NCI-H526 (cell line): ENCODE measurements around the gene ATP11B.

ENCODE experiments used
- DNase-seq, 2 experiments: peaks; one replicate each; lab custom pipeline; 2025; lab: John Stamatoyannopoulos, UW

Gene ATP11B

GRCh38 chr3:182949688-182950087, 156.4 kb downstream of the ATP11B start:
- DNase-seq, result no peak

DNA sequence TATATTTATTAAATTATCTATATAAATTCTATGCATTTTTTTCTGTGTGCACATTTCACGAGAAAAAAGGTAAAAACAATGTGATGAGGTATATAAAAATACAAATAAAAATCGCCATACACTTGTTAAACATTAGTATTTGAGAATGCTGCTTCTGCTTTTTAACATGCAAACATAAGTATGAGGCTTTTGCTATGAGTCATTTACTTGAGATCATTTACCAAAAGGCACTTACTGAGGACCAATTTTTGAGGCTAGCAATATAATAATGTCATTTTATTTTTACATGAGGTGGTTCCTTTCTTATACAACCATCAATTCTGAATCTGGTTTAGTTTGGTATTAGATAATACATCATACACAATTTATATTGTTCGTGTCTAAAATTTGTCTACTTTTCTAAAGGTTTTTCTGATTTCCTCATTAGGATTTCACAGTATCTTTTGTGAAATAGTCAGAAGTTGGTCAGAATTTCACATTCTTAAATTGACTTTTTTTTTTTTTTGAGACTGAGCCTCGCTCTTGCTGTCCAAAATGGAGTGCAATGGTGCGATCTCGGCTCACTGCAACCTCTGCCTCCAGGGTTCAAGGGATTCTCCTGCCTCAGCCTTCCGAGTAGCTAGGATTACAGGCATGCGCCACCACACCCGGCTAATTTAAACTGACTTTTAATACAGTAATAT, 161.4 kb downstream of the ATP11B start:
- no peak for DNase-seq

- no peak for DNase-seq
These were observed 163.9 kb downstream of the ATP11B start for GRCh38 chr3:182957226-182957625.

DNA sequence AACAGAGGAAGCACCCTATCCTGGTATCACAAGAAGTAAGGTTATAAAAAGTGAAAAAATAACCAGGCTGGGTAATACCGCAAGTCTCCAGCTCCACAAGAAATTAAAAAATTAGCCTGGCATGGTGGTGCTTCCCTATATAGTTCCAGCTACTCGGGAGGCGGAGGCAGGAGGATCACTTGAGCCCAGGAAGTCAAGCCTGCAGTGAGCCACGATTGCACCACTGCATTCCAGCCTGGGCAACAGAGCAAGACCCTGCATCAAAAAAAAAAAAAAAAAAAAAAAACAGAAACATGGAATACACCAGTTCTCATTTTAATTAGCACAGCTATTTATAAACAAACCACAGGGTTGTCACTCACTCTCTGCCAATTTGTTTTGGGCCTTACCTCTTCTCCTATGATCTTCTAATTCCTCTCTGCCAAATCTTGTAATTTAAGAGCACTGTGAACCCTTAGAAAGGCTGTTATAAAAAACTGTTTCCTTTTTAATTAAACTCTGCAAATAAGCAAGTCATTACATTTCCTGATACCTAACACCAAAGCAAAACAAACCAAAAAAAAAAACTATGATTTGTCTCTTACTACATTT, 164.5 kb downstream of the ATP11B start:
- DNase-seq, result no peak

GRCh38 chr3:182959474-182960350, 166.4 kb downstream of the ATP11B start:
- DNase-seq, result no peak

DNA sequence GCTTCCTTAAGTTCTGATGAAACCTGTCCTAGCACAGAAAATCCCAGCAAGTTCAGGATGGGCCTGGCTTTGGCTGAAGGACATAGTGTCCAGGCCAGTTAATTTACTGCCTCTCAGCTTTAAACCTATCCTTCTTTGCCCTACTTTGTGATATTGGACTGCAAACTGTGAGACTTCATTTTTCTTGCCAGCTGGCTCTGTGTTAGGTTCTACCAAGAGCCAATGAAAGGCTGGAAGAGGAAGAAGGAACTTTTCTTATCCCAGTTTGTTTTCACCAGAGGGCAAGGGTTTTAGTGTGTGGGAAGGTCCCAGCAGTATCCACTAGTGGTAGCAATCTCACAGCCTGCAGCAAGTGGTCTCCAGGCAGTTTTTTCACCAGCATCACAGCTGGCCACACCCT, 168.9 kb downstream of the ATP11B start:
- DNase-seq, result no peak

DNA sequence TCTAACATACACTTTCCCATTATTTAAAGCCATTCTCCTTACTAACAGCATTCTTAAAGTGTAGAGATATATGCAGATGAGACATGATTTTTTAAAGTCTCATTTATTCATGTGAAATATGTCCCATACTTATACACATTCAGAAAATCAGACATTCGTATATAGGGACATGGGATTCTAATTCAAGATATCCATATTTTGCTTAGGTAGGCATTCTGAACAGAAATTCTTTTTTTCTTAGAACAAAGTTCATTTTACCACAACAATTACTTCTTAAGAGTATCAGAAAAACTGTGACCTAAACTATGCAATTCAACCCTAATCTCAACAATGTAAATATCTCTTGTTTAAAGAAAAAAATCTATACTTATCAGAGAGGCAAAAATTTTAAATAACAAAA, 170.9 kb downstream of the ATP11B start:
- no peak for DNase-seq

DNA sequence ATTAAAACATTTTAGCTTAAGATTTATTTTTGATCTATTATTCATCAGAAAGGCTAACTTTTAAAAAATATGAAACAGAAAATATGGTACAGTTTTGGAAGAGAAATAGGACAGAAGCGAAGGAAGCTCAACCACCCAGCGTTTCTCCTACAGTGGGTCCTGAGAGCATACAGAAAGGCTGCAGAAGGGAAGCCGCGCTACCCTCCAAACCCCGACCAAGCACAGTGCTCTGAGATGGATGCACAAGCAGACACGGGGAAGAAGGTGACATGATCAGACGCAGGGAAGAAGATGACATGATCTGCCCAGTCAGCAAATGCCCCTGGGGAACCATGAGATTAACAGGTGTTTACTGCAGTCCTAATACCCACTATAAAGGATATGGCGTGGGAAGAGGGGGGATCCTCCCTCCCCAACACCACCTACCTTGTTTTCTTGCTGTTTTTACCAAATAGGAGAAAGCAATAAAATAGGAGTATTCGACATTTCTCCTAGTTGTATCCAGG, 172.6 kb downstream of the ATP11B start:
- DNase-seq, result no peak

- no peak for DNase-seq
These were observed 174.2 kb downstream of the ATP11B start for GRCh38 chr3:182967218-182968204.

DNA sequence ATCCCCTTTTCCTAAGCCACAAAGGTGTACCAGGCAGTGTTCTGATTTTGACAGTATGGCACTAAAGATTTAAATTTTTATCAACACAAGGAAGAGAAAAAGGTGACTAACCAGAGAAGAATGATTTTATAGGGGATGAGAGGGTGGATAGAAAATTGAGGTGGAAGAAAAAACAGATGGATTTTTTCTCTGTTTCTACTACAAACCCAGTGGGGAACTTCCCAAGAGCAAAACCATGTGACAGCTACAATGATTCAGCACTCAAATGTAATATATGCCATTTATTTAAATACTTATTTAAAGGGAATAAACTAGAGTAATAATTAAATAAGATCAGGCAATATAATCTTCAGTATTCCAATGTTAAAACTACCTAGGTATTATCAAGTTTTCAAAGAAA, 176.0 kb downstream of the ATP11B start:
- DNase-seq, result no peak

DNA sequence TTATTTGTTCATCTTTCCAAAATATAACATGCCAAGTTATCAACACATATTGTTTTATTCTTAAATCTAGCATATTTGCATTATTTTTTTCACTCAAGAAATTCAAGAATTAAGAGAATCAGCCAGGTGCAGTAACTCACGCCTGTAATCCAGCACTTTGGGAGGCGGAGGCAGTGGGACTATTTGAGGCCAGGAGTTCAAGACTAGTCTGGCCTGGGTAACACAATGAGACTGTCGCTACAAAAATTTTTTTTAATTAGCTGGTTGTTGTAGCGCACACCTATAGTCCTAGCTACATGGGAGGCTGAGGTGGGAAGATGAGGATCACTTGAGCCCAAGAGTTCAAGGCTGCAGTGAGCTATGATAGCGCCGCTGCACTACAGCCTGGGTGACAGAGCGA, 176.5 kb downstream of the ATP11B start:
- no peak for DNase-seq

DNA sequence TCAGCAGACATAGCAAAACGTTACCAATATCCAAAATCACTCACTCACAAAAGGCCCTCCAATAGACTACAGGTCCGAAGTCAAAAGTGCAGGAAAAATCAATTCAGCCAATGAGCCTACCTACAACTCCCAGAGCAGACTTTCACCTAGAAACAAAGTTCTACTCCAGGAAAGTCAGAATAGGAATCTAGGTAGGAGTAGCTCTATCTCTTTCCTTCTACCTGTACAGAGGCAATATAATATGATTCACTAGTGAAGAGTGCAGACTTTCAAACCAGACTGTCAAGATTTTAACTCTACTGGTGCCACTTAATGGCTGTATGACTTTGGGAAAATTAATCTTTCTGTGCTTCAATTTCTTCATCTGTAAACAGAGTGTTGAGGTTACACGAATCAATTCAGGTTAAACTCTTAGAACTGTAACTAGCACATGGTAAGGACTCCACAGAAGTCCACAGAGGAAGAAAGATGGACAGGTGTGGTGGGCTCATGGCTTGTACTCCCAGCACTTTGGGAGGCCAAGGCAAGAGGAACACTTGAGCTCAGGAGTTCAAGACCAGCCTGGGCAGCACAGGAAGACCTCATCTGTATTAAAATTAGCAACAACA, 177.6 kb downstream of the ATP11B start:
- DNase-seq, result no peak
